ENCODE measurements around the gene CD151.

The CD151 gene

DNA sequence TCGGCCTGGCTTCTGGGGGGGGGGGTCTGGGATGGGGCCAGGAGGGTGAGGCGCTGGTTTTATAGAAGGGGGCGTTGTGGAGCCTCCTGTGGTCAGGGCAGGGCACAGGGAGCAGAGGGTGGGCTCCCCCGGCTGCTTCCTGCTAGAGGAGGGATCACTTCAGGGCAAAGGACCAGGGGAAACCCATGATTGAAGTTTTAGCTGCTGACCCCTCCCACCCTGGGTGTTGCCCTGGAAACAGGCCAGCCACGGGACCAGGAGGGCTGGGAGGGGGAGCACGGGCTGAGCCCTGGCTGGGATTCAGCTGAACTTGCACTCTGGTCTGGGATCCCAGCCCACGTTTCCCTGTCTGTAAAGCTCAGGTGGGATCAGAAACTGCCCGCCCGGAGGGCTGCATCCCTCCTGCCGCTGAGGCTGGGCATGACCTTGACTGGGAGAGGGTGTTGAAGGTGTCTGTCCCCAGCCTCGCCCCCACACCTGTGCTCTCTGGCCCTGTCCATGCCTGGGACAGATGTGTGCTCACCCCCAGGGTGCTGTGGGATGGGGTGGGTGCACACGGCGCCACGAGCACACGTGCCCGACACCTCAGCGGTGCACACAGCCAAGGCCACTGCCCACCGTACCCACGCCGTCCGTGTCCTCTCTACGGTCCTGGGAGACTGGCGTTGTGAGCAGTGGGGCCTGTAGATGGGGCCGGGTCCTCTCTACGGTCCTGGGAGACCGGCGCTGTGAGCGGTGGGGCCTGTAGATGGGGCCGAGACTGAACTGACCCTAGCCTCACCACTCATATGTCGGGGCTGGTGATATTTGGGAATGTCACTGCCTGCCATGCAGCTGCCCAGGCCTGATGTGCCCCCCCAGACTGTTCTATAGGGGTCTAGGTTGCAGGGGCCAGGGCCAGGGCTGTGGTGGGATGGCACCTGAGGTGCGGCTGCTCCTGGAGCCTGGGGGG, 12.2 kb downstream of the CD151 start:
- peak overlapping the region; percentile 94 for H3K4me3 ChIP-seq (ENCODE audit: control insufficient read depth, low read depth, low read length)
- DNase-seq (ENCODE audit: low read depth): peak; percentile 94
- TF ChIP-seq, protein P1, sequence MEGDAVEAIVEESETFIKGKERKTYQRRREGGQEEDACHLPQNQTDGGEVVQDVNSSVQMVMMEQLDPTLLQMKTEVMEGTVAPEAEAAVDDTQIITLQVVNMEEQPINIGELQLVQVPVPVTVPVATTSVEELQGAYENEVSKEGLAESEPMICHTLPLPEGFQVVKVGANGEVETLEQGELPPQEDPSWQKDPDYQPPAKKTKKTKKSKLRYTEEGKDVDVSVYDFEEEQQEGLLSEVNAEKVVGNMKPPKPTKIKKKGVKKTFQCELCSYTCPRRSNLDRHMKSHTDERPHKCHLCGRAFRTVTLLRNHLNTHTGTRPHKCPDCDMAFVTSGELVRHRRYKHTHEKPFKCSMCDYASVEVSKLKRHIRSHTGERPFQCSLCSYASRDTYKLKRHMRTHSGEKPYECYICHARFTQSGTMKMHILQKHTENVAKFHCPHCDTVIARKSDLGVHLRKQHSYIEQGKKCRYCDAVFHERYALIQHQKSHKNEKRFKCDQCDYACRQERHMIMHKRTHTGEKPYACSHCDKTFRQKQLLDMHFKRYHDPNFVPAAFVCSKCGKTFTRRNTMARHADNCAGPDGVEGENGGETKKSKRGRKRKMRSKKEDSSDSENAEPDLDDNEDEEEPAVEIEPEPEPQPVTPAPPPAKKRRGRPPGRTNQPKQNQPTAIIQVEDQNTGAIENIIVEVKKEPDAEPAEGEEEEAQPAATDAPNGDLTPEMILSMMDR (conservative IDR thresholded peaks at IDR 0.05; ENCODE audit: control insufficient read depth, insufficient read depth, low read depth, low read length): no peak

DNA sequence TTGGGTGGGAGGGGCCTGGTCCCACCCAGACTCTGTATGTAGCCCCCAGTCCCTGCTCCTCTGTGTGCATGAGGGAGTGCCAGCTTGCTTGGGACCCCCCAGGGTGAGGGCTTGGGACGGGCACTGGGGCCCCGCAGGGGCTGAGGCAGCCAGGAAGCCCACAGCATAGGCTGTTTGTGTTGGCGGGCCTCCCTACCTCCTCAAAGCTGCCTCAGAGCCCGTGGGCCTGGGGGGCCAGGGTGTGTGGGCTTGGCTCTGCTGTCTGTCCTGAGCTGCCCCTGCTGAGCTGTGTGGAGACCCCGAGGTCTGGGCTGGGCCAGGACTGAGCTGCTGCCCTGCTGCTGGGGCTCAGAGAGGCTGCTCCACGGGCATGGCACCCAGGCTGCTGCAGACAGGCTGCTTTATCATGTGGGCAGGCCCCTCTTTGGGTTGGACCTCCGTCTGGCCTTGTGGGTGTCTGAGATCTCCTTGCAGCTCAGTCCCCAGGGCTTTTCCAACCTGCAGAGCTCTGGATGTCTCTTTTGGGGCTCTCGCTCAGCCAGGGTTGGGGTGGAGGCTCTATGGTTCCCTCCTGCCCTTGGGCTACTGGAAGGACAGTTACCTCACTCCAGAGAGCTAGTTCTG, 13.2 kb downstream of the CD151 start:
- TF ChIP-seq, protein P1 (conservative IDR thresholded peaks at IDR 0.05; ENCODE audit: control insufficient read depth, insufficient read depth, low read depth, low read length): no peak
- no peak for DNase-seq (ENCODE audit: low read depth)
- H3K4me3 ChIP-seq (ENCODE audit: control insufficient read depth, low read depth, low read length): no peak overlapping the region

DNA sequence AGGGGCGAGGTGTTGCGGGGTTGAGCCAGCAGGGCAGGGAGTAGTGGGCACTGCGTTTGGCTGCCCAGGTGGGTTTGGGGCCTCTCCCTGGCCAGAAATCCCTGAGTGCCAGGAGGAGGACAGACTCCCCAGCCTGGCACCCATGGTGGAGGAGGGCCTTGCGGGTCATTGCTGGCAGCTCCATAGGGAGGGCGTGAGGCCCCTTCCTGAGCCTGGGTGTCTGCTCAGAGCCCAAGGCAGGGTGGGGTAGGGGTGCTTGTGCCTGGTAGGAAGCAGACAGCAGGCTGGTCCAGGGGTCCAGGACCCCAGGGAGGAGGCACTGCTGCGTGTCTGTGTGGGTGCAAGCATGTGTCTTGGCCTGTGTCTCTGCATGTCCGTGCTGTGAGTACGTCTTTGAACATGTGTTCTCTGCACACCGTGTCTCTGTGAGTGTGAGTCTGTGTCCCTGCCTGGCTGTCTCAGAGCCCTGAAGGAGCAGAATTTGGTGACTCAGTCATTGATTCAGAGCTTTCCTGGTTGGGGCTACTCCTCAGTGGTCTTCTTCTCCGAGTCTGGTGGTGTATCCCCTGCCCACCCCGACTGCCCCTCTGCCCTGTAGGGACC, 13.8 kb downstream of the CD151 start:
- peak; percentile 72 for DNase-seq (ENCODE audit: low read depth)
- H3K4me3 ChIP-seq (ENCODE audit: control insufficient read depth, low read depth, low read length): no peak overlapping the region
- TF ChIP-seq, protein P1 (conservative IDR thresholded peaks at IDR 0.05; ENCODE audit: control insufficient read depth, insufficient read depth, low read depth, low read length): no peak

DNA sequence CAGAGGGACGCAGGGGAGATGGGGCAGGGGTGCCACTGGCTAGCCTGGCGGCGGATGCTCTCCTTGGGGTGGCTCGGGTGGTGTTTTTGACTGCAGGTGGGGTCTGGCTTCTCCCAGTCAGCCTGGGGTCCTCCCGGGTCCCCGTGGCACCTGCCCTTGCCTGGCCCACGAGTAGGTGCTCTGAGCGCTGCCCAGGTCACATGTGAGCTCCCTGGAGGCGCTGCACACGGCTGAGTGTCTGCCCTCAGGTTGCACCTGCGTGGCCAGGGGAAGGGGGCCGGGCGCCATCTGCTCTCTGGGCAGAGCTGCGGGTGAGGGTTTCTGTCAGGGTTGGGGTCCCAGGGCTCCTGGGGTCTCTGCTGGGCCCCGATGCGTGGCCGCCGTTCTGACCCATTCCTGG, 15.1 kb downstream of the CD151 start:
- TF ChIP-seq, protein P1 (conservative IDR thresholded peaks at IDR 0.05; ENCODE audit: control insufficient read depth, insufficient read depth, low read depth, low read length): no peak
- no peak overlapping the region for H3K4me3 ChIP-seq (ENCODE audit: control insufficient read depth, low read depth, low read length)
- no peak for DNase-seq (ENCODE audit: low read depth)

DNA sequence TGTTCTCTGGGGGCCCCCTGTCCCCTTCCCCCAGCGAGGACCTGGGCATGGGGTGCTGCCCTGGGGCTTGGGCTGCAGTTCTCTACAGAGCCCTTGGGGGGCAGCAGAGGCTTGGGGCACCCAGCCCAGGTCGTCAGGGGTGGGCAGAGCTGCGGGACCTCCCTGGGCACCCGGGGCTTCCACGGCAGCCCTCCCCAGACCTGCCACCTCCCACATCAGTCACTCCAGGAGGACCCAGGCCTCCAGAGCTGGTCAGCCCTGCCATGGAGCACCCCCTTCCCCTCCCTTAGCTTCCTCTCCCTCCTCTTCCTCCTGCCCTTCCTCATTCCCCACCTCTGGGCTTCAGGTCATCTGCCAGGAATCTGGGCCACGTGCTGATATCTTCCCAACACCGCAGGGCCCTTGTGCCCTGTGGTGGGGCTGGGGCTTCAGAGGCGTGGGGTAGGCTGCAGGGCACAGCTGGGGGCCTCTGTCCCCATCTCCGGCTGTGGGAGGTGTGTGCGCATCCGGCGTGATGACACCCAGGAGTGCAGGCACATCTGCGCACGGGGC, 15.7 kb downstream of the CD151 start:
- DNase-seq (ENCODE audit: low read depth): no peak
- H3K4me3 ChIP-seq (ENCODE audit: control insufficient read depth, low read depth, low read length): no peak overlapping the region
- TF ChIP-seq, protein P1 (conservative IDR thresholded peaks at IDR 0.05; ENCODE audit: control insufficient read depth, insufficient read depth, low read depth, low read length): peak; percentile 72

DNA sequence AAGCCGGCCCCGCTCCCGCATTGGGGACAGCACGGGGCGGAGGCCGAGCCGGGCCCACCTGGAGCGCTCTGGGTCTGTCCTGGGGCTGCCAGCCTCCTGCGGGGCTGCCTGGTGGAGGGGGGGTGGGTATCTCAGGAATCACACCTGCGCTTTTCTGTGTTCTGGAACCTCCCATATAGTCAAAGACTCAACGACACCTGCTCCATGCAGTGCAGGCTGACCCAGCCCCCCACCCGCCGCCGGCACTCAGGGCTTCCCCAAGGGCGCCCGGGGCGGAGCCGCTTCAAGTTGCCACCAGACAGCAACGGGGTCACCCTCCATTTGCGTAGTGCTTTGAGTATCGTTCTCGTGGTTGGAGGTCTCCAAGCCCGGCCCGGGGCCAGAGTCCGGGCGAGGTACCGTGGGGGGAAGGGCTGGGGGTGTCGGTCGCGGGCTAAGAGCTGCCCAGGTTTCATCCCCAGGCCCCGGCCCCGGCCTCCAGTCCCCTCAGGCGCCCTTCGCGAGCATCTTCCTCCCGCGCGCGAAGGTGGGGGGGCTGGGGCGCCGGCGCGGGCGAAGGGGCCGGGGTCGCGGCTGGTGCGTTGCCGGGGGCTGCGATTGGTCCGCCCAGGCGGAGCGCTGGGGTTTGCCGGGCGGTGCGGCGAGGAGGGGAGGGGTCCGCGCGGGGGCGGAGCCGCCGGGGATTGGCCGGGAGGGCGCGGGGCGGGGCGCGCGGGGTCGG, 16.5 kb downstream of the CD151 start:
- H3K4me3 ChIP-seq (ENCODE audit: control insufficient read depth, low read depth, low read length): peak overlapping the region; percentile 19
- TF ChIP-seq, protein P1 (conservative IDR thresholded peaks at IDR 0.05; ENCODE audit: control insufficient read depth, insufficient read depth, low read depth, low read length): no peak
- DNase-seq (ENCODE audit: low read depth): no peak
